Jurkat, Clone E6-1 (cell line): ENCODE results near the gene DPCD.
A peak's percentile ranks its signal among the peaks of the same experiment; 100 is the strongest.

Source experiments
- DNase-seq: peaks from one replicate; pipeline ENCODE4 v3.0.0-alpha.2; 2011; ENCODE audit warnings: low read depth, low spot score
- H3K4me3 ChIP-seq: 2 replicates; pipeline ENCODE4 v1.5.1; 2011; ENCODE audit warnings: mild to moderate bottlenecking, low read length, control low read depth, moderate library complexity

DPCD gene

GRCh38 chr10:101566333-101567164 is 21.6 kb upstream of the DPCD start:
- DNase-seq: no peak
- no peak overlapping the region for H3K4me3 ChIP-seq

GRCh38 chr10:101567165-101568006 is 20.7 kb upstream of the DPCD start:
- DNase-seq: no peak

GRCh38 chr10:101568054-101568745 is 19.9 kb upstream of the DPCD start:
- DNase-seq: no peak

More at GRCh38 chr10:101567165-101568006, 20.7 kb upstream of the DPCD start:
- no peak overlapping the region for H3K4me3 ChIP-seq

GRCh38 chr10:101569323-101569621 is 18.8 kb upstream of the DPCD start:
- H3K4me3 ChIP-seq: no peak overlapping the region
- no peak for DNase-seq

More at GRCh38 chr10:101568054-101568745, 19.9 kb upstream of the DPCD start:
- no peak overlapping the region for H3K4me3 ChIP-seq

GRCh38 chr10:101569622-101570427 is 18.3 kb upstream of the DPCD start:
- peak; percentile 39 for DNase-seq
- H3K4me3 ChIP-seq: peak overlapping the region; percentile 51

- DNase-seq: no peak
- peak overlapping the region; percentile 43 for H3K4me3 ChIP-seq
These were observed 17.5 kb upstream of the DPCD start for GRCh38 chr10:101570428-101571270.

GRCh38 chr10:101571271-101571925 is 16.7 kb upstream of the DPCD start:
- no peak for DNase-seq

GRCh38 chr10:101572126-101572525 is 16.0 kb upstream of the DPCD start:
- DNase-seq: no peak
- H3K4me3 ChIP-seq: no peak overlapping the region

More at GRCh38 chr10:101571271-101571925, 16.7 kb upstream of the DPCD start:
- no peak overlapping the region for H3K4me3 ChIP-seq

- no peak overlapping the region for H3K4me3 ChIP-seq
- no peak for DNase-seq
These were observed 15.3 kb upstream of the DPCD start for GRCh38 chr10:101572785-101573184.

GRCh38 chr10:101573885-101574753 is 14.0 kb upstream of the DPCD start:
- no peak for DNase-seq
- H3K4me3 ChIP-seq: no peak overlapping the region

GRCh38 chr10:101575091-101575490 is 13.0 kb upstream of the DPCD start:
- no peak for DNase-seq
- H3K4me3 ChIP-seq: no peak overlapping the region

GRCh38 chr10:101575580-101576210 is 12.4 kb upstream of the DPCD start:
- no peak for DNase-seq
- no peak overlapping the region for H3K4me3 ChIP-seq

- no peak overlapping the region for H3K4me3 ChIP-seq
- DNase-seq: no peak
These were observed 11.8 kb upstream of the DPCD start for GRCh38 chr10:101576211-101576863.

- no peak overlapping the region for H3K4me3 ChIP-seq
- DNase-seq: no peak
These were observed 10.8 kb upstream of the DPCD start for GRCh38 chr10:101577121-101577871.

- H3K4me3 ChIP-seq: no peak overlapping the region
- DNase-seq: no peak
These were observed 9.9 kb upstream of the DPCD start for GRCh38 chr10:101578192-101578591.
